Neural progenitor cell (in vitro differentiated cells): ENCODE results near the gene RHBDD1. TPM values are rescaled to one million over a fixed set of nuclear protein-coding genes. Genes with fewer than 3 reads are reported as not detected.

ENCODE experiments used
- DNase-seq: peaks from one replicate; pipeline ENCODE4 v3.0.0-alpha.2; 2016; ENCODE audit warnings: low spot score
- H2AFZ ChIP-seq: fragments of 200-600 bp; sonication (generic); replicated peaks from 2 replicates; pipeline ENCODE4 v1.6.1; 2016; ENCODE audit warnings: antibody characterized with exemption
- H3F3A ChIP-seq: fragments of 200-600 bp; sonication (generic); 2 replicates; pipeline ENCODE4 v1.6.1; 2016; ENCODE audit warnings: antibody characterized with exemption, low read depth
- H3K27ac ChIP-seq: fragments of 200-600 bp; sonication (generic); 2 replicates; pipeline ENCODE4 v1.5.1; 2016; ENCODE audit warnings: mild to moderate bottlenecking
- H3K27me3 ChIP-seq: fragments of 200-600 bp; sonication (generic); 2 replicates; pipeline ENCODE4 v1.6.1; 2016; ENCODE audit warnings: mild to moderate bottlenecking, moderate library complexity
- H3K36me3 ChIP-seq: fragments of 200-600 bp; sonication (generic); 2 replicates; pipeline ENCODE4 v1.5.1; 2016
- H3K4me1 ChIP-seq: fragments of 200-600 bp; sonication (generic); 2 replicates; pipeline ENCODE4 v1.6.1; 2016; ENCODE audit warnings: mixed run types
- H3K4me2 ChIP-seq: fragments of 200-600 bp; sonication (generic); 2 replicates; pipeline ENCODE4 v1.6.1; 2016
- H3K4me3 ChIP-seq: fragments of 200-600 bp; sonication (generic); 2 replicates; pipeline ENCODE4 v1.5.1; 2016
- H3K79me2 ChIP-seq: fragments of 200-600 bp; sonication (generic); 2 replicates; pipeline ENCODE4 v1.6.1; 2016; ENCODE audit warnings: low read depth
- H3K9ac ChIP-seq: fragments of 200-600 bp; sonication (generic); 2 replicates; pipeline ENCODE4 v1.6.1; 2016
- H3K9me3 ChIP-seq: fragments of 200-600 bp; sonication (generic); 2 replicates; pipeline ENCODE4 v1.5.1; 2016; ENCODE audit warnings: low read depth
- H4K20me1 ChIP-seq: fragments of 200-600 bp; sonication (generic); 2 replicates; pipeline ENCODE4 v1.6.1; 2016; ENCODE audit warnings: low read depth
- H3K27ac Mint-ChIP-seq: 3 replicates; pipeline ENCODE4 v1.8.0; 2021; ENCODE audit warnings: mixed read lengths
- H3K27me3 Mint-ChIP-seq: 2 replicates; pipeline ENCODE4 v1.8.0; 2022; ENCODE audit warnings: low read depth, mild to moderate bottlenecking, inconsistent platforms, moderate library complexity, mixed read lengths; ENCODE audit not compliant: insufficient read depth
- H3K36me3 Mint-ChIP-seq: 3 replicates; pipeline ENCODE4 v1.8.0; 2021; ENCODE audit warnings: mixed read lengths
- H3K4me1 Mint-ChIP-seq: 3 replicates; pipeline ENCODE4 v1.8.0; 2021; ENCODE audit warnings: mixed read lengths
- H3K4me3 Mint-ChIP-seq: 3 replicates; pipeline ENCODE4 v1.8.0; 2021; ENCODE audit warnings: mild to moderate bottlenecking, moderate library complexity, mixed read lengths
- H3K9me3 Mint-ChIP-seq: 3 replicates; pipeline ENCODE4 v1.8.0; 2020; ENCODE audit warnings: mixed read lengths
- CTCF ChIP-seq: fragments of 200-600 bp; sonication (generic); IDR thresholded peaks from 2 replicates; pipeline ENCODE4 v1.5.1; 2017; ENCODE audit warnings: antibody characterized with exemption, mild to moderate bottlenecking
- EZH2 ChIP-seq: fragments of 200-600 bp; sonication (generic); IDR thresholded peaks from 2 replicates; pipeline ENCODE4 v1.6.1; 2017; ENCODE audit warnings: antibody characterized with exemption, mild to moderate bottlenecking, moderate library complexity
- EZH2phosphoT487 ChIP-seq: fragments of 200-600 bp; sonication (generic); IDR thresholded peaks from 2 replicates; pipeline ENCODE4 v1.6.1; 2017; ENCODE audit warnings: antibody characterized with exemption
- small RNA-seq: library from RNA; depleted of rRNA; stranded (forward); fragments of <200 nt; gene quantifications from one replicate; pipeline ENCODE3, GENCODE V24; 2015
- total RNA-seq: library from RNA; depleted of rRNA; stranded (reverse); fragments of >200 nt; gene quantifications from 2 replicates; pipeline ENCODE4 v1.2.3, GENCODE V29; 2015; ENCODE audit warnings: low replicate concordance

The RHBDD1 gene
- total RNA-seq, 1 donor from 2014 or later, result 15.1 TPM

- H3F3A ChIP-seq, result no peaks in the 10 kb centered on the region
- Mint-ChIP-seq H3K4me3 (no peak overlapping the region), H3K9me3 (no peaks in the 10 kb centered on the region), H3K36me3 (no peaks in the 10 kb centered on the region), H3K27ac (no peak overlapping the region), H3K4me1 (no peaks in the 10 kb centered on the region), H3K27me3 (peaks cover 2% of the 10 kb centered on the region)
- TF ChIP-seq EZH2 (no peak), EZH2phosphoT487 (no peak), CTCF (no peak)
- H3K79me2 ChIP-seq, result no peaks in the 10 kb centered on the region
- H3K36me3 ChIP-seq, result no peaks in the 10 kb centered on the region
- no peaks in the 10 kb centered on the region for H3K4me1 ChIP-seq
- H3K9ac ChIP-seq, result no peak overlapping the region
- H3K9me3 ChIP-seq, result no peaks in the 10 kb centered on the region
- no peak for DNase-seq
- H4K20me1 ChIP-seq, result no peaks in the 10 kb centered on the region
- no peak overlapping the region for H3K4me3 ChIP-seq
- no peaks in the 10 kb centered on the region for H3K27me3 ChIP-seq
- H3K27ac ChIP-seq, result no peak overlapping the region
- H3K4me2 ChIP-seq, result no peak overlapping the region
- no peak overlapping the region for H2AFZ ChIP-seq
Observed at GRCh38 chr2:227038550-227039189, 202.8 kb downstream of the RHBDD1 start.

- Mint-ChIP-seq H3K4me3 (no peak overlapping the region), H3K4me1 (no peaks in the 10 kb centered on the region), H3K9me3 (no peaks in the 10 kb centered on the region), H3K27me3 (peaks cover 2% of the 10 kb centered on the region), H3K27ac (no peak overlapping the region), H3K36me3 (no peaks in the 10 kb centered on the region)
- Histone ChIP-seq H3K4me2 (no peak overlapping the region), H3K36me3 (no peaks in the 10 kb centered on the region), H3K9me3 (no peaks in the 10 kb centered on the region), H3K79me2 (no peaks in the 10 kb centered on the region), H2AFZ (no peak overlapping the region), H3K4me3 (no peak overlapping the region), H3K4me1 (no peaks in the 10 kb centered on the region), H3F3A (no peaks in the 10 kb centered on the region), H3K27ac (no peak overlapping the region), H3K9ac (no peak overlapping the region), H4K20me1 (no peaks in the 10 kb centered on the region), H3K27me3 (no peaks in the 10 kb centered on the region)
- no peak for TF ChIP-seq EZH2phosphoT487
- no peak for TF ChIP-seq EZH2
- TF ChIP-seq CTCF, result no peak
- DNase-seq, result no peak
Observed at GRCh38 chr2:227043981-227044380, 208.1 kb downstream of the RHBDD1 start.

Small RNA genes within 50 kb of the gene (small RNA-seq; reads per million reads assigned to genes)
- not detected for gene RF00554

Other genes starting within 250 kb of the RHBDD1 start
- gene IRS1, start 36.2 kb upstream of the RHBDD1 start, total RNA-seq, result 8.4 and 13.0 TPM in 2 replicates